Type B pancreatic cell (in vitro differentiated cells): ENCODE results near the gene GFRA1. TPM values are rescaled to one million over a fixed set of nuclear protein-coding genes. Genes with fewer than 3 reads are reported as not detected.

Source experiments
- DNase-seq: peaks from one replicate; pipeline ENCODE4 v3.0.0; 2021; ENCODE audit warnings: mixed read lengths; ENCODE audit not compliant: unreplicated experiment; ENCODE audit errors: extremely low spot score
- H3K27ac Mint-ChIP-seq: 2 replicates; pipeline ENCODE4 v1.8.0; 2021; ENCODE audit warnings: mild to moderate bottlenecking, mixed read lengths
- H3K27me3 Mint-ChIP-seq: 2 replicates; pipeline ENCODE4 v1.8.0; 2021; ENCODE audit warnings: mixed read lengths
- H3K36me3 Mint-ChIP-seq: 2 replicates; pipeline ENCODE4 v1.8.0; 2021; ENCODE audit warnings: mixed read lengths
- H3K4me1 Mint-ChIP-seq: one replicate; pipeline ENCODE4 v1.8.0; 2021; ENCODE audit warnings: mixed read lengths; ENCODE audit not compliant: unreplicated experiment
- H3K4me3 Mint-ChIP-seq: 2 replicates; pipeline ENCODE4 v1.8.0; 2021; ENCODE audit warnings: mild to moderate bottlenecking, mixed read lengths
- H3K9me3 Mint-ChIP-seq: 2 replicates; pipeline ENCODE4 v1.8.0; 2021; ENCODE audit warnings: mixed read lengths
- total RNA-seq: library from RNA; stranded (reverse); gene quantifications from 2 replicates; pipeline ENCODE4 v1.2.1, GENCODE V29; 2021; ENCODE audit warnings: low replicate concordance
- TF ChIP-seq, protein P1 (sequence below): fragments of 200-600 bp; sonication (generic); conservative IDR thresholded peaks from 2 replicates; pipeline ENCODE4 v1.5.0; 2021; ENCODE audit warnings: antibody characterized with exemption, mild to moderate bottlenecking

GFRA1 gene
- total RNA-seq, 1 donor from 2014 or later, result 45.6 TPM

DNA sequence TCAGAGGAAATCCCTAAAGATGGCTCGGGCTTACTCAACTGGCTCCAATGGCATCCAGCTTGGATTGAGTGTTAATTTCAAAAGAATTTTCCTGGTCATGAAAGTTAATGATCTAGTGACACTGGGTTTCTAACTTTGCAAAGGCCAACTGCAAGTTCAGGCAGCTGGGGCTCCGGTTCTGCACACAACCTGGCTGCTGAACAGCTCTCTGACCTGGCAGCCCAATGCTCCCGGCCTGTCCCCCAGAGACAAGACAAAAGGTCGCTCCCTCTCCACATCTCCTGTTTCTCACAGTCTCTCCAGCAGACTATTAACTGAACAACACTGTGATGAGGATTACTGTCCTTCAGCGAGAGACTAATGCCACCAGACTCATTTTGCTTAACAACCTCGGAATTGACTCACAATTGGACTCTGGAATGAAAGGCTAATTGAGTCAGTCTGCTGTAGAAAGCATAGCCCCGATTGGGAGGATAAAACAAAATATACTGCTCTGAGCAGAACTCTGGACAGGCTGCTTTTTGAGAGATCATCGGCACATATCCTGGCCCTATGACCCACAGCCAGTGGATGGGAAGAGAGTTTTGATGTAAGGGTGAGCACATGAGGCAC is 174.5 kb downstream of the GFRA1 start:
- Mint-ChIP-seq H3K36me3 (peaks cover 5% of the 10 kb centered on the region), H3K9me3 (peaks cover 5% of the 10 kb centered on the region), H3K27ac (no peak overlapping the region), H3K4me1 (peaks cover 51% of the 10 kb centered on the region), H3K27me3 (peaks cover 6% of the 10 kb centered on the region), H3K4me3 (peak overlapping the region; percentile 29)
- DNase-seq, result no peak
- TF ChIP-seq, protein P1, sequence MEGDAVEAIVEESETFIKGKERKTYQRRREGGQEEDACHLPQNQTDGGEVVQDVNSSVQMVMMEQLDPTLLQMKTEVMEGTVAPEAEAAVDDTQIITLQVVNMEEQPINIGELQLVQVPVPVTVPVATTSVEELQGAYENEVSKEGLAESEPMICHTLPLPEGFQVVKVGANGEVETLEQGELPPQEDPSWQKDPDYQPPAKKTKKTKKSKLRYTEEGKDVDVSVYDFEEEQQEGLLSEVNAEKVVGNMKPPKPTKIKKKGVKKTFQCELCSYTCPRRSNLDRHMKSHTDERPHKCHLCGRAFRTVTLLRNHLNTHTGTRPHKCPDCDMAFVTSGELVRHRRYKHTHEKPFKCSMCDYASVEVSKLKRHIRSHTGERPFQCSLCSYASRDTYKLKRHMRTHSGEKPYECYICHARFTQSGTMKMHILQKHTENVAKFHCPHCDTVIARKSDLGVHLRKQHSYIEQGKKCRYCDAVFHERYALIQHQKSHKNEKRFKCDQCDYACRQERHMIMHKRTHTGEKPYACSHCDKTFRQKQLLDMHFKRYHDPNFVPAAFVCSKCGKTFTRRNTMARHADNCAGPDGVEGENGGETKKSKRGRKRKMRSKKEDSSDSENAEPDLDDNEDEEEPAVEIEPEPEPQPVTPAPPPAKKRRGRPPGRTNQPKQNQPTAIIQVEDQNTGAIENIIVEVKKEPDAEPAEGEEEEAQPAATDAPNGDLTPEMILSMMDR, result no peak

DNA sequence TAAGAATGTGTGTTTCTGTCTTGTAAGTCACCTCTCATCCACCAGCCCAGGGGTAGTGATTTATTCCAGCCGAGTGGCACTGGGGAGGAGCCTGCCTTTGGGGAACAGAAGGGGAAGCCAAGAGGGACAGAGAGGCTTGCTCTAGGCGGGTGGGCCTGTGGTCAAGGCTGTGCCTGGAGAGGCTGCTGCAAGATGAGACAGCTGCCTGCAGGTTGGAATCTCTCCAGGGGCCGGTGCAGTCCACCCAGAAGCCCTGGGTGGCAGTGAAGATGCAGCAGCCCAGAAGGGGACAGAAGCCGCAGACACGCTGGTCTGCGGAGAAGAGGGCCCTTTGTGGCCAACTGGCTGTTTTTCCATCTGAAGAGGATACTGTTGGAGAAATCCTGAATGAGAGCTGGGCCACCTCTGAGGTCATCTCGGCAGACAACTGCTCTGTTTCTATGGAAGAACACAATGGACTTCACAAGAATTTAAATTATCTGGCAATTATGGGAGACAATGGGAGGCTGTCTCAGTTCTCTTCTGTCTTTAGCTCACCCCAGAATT is 175.7 kb downstream of the GFRA1 start:
- Mint-ChIP-seq H3K9me3 (peaks cover 5% of the 10 kb centered on the region), H3K4me3 (no peak overlapping the region), H3K36me3 (peaks cover 10% of the 10 kb centered on the region), H3K27ac (no peak overlapping the region), H3K27me3 (peaks cover 6% of the 10 kb centered on the region), H3K4me1 (peaks cover 51% of the 10 kb centered on the region)
- TF ChIP-seq, protein P1, result no peak
- no peak for DNase-seq

DNA sequence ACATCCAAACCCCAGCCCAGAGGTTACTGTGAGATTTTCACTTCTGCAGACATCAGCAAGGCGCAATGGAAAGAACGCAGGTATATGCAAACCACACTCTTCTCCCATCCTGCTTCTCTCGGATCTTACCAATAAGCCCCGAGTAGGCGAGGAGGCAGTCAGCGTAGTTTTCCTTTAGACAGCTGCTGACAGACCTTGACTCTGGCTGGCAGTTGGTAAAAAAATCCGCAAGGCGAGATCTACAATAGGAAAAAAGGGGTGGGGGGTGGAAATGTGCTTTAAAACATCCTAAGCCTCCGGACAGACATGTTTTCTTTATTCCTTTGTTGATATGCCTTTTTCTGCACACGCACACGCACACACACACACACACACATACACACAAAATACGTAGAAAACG is 176.5 kb downstream of the GFRA1 start:
- no peak for DNase-seq
- Mint-ChIP-seq H3K9me3 (peaks cover 5% of the 10 kb centered on the region), H3K36me3 (peaks cover 10% of the 10 kb centered on the region), H3K4me1 (peaks cover 51% of the 10 kb centered on the region), H3K4me3 (no peak overlapping the region), H3K27ac (no peak overlapping the region), H3K27me3 (peaks cover 6% of the 10 kb centered on the region)
- TF ChIP-seq, protein P1, result no peak

DNA sequence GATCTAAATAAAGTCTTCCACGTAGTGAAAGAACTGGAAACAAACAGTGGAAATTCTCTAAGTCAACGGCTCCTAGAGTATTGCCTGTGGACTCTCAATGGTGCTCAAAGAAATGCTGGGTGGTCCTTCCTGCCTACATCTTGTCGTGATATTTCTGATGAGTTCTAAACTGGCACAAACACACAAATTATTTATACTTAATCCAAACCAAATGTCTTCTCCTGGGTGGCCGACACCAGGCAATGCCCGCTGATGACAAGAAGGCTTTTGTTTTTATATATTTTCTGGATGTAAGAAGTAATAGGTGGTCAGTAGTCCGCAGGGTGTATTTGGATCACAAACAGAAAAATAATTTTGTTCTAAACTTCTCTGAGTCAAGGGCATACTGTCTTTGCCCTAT is 178.7 kb downstream of the GFRA1 start:
- TF ChIP-seq, protein P1, result no peak
- no peak for DNase-seq
- no peaks in the 10 kb centered on the region for H3K9me3 Mint-ChIP-seq
- no peak overlapping the region for H3K4me3 Mint-ChIP-seq
- H3K27me3 Mint-ChIP-seq, result peaks cover 4% of the 10 kb centered on the region
- peaks cover 41% of the 10 kb centered on the region for H3K4me1 Mint-ChIP-seq
- peaks cover 6% of the 10 kb centered on the region for H3K36me3 Mint-ChIP-seq
- no peak overlapping the region for H3K27ac Mint-ChIP-seq

DNA sequence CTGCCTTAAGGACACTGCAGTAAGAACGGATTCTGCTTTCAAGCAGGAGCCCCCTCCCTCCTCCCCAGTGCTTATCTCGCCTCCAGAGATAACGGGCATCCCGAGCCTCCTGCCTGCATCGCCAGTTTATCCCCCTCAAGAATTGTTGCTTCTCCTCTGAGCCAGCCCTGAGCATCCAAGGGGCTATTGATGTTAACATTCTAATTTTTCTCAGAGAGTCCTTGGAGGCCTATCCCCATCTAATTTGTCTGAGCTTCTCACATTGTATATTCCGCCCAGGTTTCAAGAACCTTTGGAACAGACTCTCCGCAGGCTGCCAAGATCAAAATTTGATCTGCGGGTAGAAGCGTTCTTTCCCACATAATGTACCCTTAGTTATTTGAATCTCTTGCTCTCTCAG is 180.0 kb downstream of the GFRA1 start:
- no peak overlapping the region for H3K27ac Mint-ChIP-seq
- no peaks in the 10 kb centered on the region for H3K9me3 Mint-ChIP-seq
- H3K36me3 Mint-ChIP-seq, result peaks cover 6% of the 10 kb centered on the region
- peaks cover 28% of the 10 kb centered on the region for H3K4me1 Mint-ChIP-seq
- TF ChIP-seq, protein P1, result no peak
- no peak overlapping the region for H3K4me3 Mint-ChIP-seq
- DNase-seq, result no peak
- peaks cover 4% of the 10 kb centered on the region for H3K27me3 Mint-ChIP-seq
